A375 (cell line): ENCODE measurements around the gene HESX1. TPM values are rescaled to one million over a fixed set of nuclear protein-coding genes. Genes with fewer than 3 reads are reported as not detected.

ENCODE experiments used
- total RNA-seq: library from RNA; depleted of rRNA; stranded (reverse); fragments of >200 nt; shearing (Covaris generic); gene quantifications from 2 replicates; pipeline ENCODE4 v1.2.3, GENCODE V29; 2014; rRNA removed

Gene HESX1
- total RNA-seq = 0.80 and 1.9 TPM in 2 replicates

DNA sequence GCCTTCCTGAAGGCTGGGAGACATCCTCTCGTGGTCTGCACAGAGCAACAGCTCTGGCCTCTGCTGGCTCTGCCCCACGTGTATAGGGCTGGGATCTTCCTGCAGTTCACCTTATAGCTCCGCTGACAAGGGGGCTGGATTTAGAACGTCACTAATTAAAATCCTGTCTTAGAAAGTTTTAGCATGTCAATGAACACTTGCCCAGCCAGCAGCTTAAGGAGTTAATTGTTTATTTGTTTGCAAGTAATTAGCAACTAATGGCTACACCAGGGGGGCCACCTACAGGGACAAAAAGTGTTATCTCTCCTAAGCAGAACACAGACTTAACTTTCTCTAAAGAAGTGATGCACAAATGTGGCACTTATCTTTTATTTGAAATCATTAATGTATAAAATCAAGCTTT, at the start of gene HESX1:
Gene HESX1, minus strand, starts transcription at position 84 of the 403 bp plus-strand sequence. Its CDS starts 60 bp downstream, at position 24.

DNA sequence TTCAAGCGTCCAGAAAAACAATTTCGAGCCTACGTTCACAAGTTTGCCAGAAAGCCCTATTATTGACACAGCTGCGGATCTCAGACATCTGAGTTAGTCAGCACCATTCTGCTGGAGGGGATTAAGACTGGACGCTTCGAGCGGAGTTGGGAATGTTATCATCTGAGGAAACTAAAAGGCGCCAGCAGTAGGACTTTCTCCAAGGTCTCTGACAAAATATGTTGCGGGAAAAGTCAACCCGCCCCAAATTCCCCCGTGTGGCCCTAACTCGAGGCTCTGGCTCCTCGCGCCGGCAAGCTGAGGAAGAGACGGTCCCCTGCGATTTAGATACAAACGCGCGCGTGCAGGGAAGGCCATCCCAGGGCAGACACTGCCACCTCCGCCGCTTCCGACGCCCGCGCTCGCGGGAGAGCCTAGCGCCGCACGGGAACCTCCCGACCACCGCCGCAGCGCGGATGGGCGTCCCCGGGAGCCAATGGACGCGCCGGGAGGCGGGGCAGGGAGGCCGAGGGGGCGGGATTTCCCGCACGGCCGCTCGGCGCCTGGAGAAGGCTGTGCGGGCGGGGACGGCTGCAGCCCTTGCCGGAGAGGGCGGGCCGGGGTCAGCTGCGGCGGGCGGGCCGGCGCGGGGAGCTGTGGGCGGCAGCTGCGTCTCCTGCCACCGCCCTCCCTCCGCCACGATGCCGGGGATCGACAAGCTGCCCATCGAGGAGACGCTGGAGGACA, 27.6 kb upstream of the HESX1 start, which contains the start of gene APPL1:
Gene APPL1, plus strand, starts transcription at position 526 of the 726 bp plus-strand sequence. Its CDS starts 155 bp downstream, at position 681.

DNA sequence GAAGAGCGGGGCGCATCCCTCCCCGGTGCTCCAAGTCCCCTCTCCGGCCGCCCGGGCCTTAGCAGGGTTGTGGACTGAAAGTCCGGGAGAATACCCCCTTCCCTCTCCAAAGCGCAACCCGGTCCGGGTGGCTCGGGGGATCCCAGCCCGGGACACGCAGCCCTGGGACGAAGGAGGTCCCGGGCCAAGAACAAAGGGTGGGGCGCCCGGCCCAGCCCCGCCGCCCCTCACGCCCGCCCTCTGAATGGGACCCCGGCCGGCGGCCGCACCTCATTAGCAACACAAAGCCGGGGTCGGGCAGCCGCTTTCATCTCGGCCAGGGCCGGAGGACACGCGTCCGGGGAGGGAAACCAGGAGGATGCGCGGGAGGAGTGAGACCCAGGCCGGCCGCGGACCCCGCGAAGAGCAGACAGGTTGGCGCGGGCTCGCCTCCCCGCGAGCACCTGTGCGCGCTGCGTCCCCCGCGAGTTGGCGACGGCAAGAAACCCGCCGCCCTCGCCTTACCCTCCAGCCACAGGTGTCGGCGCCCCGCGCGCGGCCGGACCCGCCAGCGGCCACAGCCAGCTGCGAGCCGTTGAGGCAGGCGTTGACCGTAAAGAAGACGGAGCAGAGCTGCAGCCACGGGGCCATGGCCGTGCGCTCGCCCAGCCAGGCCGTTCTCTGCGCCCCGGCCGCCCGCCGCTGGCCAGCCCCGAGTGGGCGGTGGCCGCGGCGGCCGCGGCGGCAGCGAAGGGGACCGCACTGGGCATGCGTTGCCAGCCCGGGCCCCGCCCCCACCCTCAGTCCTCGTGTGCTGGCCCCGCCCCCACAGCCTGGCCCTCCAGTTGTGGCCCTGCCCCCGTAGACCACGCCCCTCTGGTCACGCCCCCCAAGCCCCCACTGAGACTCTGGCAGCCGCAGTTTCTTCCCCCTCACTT, 34.9 kb downstream of the HESX1 start, which contains the start of gene IL17RD:
Gene IL17RD, minus strand, starts transcription at position 697 of the 917 bp plus-strand sequence. Its CDS starts 67 bp downstream, at position 630.

Other genes starting within 250 kb of the HESX1 start
- gene SPATA12, start 139.3 kb downstream of the HESX1 start, total RNA-seq = 0.29 TPM in 1 of 2 replicates, not detected in the other
- 2.0 TPM in 2 replicates for gene IL17RD, start 34.6 kb downstream of the HESX1 start, total RNA-seq
- gene APPL1, start 27.8 kb upstream of the HESX1 start, total RNA-seq = 29.6 and 33.3 TPM in 2 replicates
- gene ASB14, start 92.7 kb upstream of the HESX1 start, total RNA-seq = not detected in 2 replicates